ENCODE data around the gene THADA.

The THADA gene

DNA sequence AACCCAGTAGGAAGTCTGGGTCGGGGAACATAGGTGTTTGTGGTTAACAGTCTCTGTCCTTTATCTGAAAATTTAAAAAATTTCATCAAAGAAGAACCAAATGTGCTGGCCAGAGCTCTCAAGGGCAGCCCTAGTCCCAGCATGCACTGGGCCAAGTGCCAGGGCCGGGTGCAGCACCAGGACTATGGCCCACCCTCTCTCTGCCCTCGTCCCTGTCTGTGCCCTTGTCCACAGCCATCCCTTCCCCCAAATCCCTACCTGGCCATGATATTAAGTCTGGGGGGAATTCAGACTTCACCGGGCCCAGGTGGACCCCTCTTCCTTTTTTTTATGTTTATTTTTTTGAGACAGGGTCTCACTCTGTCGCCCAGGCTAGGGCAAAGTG, 355.1 kb downstream of the THADA start:
- DNase-seq (ENCODE audit: low read depth): no peak

DNA sequence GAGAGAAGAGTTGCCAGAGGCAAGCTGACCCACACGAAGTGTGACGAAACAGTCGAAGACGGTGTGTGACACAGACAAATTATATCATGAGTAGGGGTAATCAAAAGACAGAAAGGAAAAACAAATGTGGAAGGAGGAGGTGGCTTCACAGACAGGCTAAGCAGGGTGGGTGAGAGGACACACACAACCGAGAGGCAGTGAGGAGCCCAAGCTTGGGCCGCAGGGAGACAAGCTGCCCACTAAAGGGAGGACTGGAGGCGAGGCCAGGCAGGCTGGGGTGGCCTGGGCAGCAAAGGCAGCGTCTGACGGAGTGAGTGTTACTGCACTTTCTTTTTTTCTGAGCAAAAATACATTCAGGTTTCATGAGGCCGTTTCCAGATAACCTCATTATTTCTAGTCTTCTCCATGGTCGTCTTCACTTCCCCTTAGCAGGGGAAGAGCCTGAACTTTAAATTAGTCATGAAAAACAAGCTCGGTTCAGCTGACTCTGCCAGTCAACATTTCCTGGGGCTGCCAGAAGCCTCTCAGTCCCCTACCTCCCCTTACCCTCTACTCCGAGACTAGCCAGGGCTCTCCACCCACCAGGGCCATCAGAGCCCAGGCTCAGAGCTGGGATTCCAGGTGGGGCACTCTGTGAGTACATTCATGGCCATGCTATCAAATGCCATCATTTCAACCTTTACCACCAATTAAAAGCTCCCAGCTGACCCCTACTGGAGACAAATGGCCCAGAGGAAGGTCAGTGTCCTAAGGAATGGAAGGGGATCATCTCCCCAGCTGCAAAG, 355.7 kb downstream of the THADA start:
- DNase-seq (ENCODE audit: low read depth): no peak

DNA sequence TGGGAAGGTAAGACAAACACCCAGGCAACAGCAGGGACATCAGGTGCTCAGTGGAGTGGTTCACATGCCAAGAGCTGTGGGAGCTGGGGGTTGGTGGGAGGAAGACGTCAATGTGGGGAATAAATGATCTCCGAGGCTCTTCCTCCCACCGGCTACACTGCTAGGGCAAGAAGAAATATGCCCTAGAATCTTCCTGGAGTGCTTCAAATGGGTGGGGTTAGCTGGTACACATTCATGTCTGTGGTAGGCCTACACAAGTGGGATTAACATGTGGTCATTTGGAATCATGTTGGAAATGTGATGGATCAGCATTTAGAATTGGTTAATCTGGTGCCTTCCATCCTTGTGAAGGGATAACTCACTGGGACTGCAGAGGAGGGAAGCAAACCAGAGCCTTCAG, 357.0 kb downstream of the THADA start:
- no peak for DNase-seq (ENCODE audit: low read depth)

DNA sequence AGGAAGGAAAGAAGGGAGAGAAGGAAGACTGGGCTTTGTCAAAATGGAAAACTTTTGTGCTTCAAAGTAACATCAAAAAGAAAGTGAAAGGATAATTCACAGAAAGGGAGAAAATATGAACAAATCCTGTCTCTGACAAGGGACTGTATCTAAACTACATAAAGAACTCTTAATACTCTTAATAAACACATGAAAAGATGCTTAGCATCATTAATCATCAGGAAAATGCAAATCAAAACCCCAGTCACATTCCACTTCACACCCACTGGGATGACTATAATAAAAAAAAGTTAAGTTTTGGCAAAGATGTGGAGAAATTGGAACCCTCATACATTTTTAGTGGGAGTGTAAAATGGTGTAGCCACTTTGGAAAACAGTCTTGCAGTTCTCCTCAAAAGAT, 357.7 kb downstream of the THADA start:
- DNase-seq (ENCODE audit: low read depth): no peak

DNA sequence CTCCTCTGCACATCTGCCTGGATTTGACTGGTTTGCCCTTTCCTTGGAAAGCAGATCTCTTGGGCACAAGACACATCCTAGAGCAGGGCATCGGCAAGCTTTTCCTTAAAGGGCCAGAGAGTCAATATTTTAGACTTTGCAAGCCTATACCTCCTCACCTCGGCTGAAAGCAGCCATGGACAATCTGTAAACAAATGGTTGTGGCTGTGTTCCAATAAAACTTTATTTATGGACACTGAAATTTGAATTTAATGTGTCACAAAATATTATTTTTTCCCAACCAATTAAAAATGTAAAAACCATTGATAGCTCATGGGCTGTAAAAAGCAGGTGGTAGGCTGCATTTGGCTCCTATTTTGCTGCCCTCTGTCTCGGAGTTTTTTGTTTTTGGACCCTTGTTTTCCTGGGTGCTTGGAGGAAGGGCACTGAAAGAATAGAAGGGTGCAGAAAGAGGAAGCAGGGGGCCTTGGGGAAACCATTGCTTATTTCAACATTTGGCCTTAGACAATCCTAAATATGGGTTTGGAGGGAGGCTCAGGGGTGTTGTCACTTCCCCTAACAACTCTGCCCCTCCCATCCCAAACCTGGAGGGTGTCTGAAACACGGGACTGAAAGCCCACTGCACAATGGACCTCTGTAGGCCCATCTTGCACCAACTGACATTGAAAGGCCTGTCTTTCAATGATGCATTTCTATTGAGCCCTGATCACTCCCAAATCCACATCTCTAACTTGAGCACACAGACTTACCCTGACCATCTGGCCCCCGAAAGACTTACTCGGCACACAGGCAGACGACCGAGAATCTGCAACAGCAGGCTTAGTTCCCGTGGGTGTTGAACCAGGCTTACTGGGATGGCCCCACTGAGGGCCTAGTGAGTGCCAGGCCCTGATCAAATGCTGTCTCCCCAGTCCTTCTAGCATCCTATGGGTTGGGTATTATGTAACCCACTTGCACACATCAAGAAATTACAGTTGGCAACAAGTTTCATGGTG, 362.3 kb downstream of the THADA start:
- DNase-seq (ENCODE audit: low read depth): no peak

DNA sequence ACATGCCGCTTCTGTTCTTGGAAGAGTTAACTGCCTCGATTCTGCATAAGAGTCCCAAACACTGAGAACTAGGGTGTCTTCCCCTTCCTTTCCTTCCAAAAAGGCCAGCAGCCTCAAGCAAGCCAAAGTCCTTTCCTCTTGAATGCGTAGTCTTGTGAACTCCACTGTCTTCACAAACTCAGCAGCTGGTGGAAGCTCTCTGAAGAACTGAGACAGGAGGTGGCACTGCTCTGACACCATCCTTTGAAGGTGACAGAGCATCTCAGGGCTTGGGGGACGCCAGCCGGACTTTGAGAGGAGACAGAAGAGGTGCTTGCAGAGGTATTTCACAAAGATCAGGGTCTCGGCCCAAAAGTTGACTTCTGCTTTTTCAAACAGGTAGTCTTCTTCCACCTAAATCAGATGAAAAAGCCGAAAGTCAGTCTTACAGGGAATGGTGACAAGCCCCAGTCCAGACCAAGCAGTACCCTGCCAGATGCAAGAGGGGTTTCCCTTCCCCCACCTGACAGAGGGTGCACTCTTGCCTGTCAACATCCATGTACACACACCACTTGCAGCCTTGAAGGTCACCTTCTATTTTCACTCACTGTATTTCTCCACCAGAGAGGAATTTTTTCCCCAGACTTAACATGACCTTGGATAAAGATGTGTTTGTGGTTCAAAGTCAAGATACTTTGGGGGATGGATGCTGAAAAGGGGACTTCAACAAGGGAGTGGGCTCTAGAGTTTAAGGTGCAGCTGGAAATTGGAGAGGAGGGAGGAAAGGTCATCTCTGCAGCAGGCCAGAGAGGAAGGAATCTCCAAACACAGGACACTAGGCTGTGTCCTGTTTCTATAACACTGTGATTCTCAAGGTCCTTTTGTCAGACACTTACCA, 364.6 kb downstream of the THADA start:
- DNase-seq (ENCODE audit: low read depth): no peak

DNA sequence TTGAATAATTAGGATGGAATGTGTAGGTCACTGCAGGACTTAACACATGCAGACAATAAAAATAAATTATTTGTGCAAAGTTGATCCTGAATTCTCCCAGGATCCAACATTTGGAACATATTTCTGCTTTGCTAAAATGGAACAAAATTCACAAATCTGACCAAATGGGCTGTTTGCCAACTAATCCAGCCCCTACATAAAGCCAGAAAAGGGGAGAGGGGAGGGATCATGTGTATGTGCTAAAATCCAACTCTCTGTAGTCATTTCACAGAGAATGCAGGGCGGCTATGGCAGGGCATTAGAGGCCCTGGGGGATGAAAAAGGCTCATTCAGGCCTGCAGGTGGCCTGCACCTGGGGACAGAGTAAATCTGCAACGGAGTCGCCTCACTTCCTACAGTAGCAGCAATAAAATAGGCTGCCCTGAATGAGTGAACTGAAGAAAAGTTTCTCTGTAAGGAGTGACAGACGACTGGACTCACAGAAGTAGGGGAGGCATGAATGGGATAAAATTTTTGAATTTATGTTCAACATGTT, 365.4 kb downstream of the THADA start:
- DNase-seq (ENCODE audit: low read depth): no peak

DNA sequence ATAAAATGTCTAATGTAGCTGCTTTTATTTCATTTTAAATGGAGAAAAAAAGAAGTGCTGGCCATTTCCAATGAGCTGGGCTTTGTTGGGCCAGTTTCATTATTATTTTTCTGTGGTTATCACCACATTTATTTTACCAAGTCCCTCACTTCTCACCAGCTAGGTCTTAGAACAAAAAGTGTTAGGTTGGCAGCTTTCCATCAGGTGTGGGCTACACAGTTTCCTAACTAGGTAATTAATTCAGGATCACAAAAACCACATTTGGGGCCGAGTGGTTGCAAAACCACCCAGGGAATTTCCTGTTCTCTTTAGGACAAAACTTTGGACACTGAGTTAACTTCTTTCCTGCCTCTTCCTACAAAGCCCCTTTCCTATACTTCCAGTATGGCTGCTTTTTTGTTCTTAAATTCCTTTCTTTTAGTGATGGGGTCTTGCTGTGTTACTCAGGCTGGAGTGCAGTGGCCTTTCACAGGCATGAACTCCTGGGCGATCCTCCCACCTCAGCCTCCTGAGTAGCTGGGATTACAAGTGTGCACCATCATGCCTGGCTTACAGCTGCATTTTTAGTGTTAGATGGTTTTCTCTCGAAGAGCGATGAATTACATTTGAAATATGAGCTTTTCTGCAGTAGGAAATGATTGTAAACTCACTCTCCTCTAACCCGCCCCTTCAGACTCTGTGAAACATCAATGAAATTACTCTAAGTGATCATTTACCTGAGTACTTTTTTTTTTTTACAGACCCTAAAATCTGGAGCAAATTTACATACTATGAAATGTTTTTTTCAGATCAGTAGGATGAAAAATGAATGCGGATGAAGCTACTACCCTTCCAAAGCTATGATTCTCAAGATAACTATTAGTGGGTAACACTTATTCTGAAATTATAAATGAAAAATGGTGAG, 366.8 kb downstream of the THADA start:
- DNase-seq (ENCODE audit: low read depth): no peak

DNA sequence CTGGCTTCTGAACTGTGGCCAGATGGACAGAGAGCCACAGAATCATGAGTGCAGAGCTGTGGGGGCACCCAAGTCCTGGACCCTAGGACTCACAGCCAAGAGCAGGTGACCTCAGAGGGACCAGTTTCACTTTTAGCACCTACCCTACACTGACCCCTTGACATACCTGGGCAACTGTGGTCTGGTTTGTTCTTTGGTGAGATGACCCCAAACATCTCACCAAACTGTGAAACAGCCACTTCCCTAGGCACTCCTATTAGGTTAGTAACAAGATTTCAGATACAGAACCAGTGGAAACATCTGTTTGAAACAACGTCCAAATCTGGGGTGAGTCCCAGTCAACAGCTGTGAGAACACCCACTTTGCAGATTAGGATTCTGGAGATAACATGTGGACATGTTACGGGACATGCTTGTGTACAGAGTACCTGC, 367.5 kb downstream of the THADA start:
- DNase-seq (ENCODE audit: low read depth): no peak

DNA sequence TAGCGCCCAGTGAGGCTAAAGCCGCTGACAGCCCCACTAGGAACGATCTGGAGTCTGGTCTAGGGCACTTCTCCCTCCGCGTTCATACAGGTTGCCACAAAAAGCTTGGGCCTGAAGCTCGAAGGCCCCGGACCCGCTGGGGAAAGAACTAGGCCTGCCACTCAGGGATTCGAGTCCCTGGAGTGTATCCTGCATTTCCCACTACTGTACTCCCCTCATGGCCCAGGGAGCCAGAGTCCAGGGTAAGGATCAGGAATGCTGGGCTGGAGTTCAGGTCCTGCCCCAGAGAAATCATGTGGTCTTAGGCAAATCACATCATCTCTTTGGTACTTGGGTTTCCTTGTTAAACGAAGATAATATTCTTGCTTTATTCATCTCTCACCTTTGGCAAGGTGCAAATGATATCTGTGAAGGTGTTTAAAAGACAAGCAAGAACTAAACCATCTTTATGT, 368.0 kb downstream of the THADA start:
- no peak for DNase-seq (ENCODE audit: low read depth)

DNA sequence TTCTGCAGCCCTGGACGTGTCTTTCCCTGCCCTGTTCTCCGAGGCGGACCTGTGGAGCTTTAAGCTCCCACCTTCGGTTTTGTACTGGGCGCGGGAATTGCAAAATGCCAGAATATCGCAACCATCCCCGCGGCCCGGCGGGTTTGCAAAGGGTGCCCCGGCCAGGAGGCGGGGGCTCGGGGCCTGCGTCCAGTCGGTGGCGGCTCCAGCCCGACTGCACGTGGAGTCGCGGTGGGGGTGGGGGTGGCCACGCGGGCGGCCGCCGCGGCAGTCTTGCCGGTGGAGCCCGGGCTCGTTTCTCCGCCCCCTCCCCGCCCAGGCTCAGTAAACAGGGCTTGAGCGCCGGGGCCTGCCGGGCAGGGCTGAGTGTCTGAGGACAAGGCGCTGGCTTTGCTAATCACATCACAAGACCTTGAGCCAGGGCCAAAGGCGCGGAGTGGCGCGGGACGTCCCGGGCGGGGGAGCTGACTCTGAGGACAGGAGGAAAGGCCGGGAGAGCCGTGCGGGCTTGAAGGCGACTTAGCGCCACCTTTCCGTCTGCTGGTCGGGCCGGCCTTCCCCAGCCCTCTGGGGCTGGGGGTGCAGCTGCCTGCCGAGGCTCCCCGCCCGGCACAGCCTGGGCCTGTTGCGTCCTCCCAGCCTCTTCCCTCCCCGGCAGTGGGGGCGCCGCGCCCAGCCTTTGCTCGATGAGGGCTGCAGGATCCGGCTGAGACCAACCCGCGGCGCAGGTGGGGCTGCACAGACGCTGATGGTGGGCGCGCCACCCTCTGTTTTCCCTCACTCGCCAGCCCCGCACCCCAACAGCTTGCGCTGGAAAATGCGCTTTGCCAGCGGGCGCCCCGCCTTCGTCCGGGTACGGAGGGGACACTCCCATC, 368.6 kb downstream of the THADA start:
- DNase-seq (ENCODE audit: low read depth): peak; percentile 31

DNA sequence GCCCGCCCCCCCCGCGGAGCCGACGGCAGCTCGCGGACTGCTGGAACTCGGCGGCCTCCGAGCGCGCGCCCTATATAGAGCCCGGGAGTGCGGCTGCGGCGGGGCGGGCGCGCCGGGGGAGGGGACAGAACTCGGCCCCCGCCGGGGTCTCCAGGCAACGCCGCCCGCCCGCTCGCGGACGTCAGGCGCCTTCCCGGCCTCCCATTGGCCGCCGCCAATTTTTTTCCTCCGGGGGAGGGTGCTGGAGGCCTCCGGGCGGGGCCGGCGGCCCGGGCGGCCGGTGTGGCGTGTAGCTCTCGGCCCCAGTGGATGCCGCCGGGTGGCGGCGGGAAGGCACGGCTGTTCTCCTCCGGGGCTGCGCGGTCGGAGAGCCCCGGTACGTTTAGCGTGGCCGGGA, 369.3 kb downstream of the THADA start, which contains the start of gene ZFP36L2:
TSS of gene ZFP36L2 (minus strand) at position 49 of the 397 bp plus-strand sequence. CDS start 291 bp downstream, outside the sequence.
- DNase-seq (ENCODE audit: low read depth): peak; percentile 85

DNA sequence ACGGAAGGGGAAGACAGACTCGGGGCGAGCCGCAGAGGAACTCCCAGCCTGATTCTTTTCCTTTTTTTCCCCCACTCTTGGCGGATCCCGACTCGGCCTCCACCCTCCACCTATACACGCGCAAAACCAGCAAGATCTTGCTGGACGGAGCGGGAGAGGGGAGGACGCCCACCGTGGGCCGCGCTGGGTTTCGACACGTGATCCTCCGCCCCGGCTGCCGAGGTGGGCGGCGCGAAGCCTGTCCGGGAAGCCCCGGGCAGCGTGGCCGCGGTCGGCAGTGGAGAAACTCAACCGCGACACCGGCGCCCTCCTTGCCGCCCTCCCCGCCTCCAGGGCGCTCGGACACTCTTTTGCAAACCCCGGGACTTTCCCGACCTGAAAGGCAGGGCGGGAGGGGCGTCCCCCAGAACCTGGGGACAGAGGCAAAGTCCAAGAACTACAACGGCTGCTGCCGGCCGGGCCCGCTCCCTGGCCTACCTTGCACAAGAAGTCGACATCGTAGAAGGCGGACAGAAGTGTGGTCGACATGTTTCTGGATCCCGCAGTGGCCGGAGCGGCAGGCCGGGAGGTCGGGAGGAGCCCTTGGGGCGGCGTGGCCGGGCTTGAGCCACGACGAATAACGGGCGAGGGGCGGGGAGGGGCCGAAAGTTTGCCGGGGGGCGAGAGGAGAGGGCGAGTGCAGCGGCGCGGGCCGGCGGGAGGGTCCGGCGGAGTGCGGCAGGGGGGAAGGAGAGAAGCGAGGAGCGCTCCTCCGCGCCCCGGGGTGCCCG, 369.9 kb downstream of the THADA start:
- DNase-seq (ENCODE audit: low read depth): peak; percentile 32

DNA sequence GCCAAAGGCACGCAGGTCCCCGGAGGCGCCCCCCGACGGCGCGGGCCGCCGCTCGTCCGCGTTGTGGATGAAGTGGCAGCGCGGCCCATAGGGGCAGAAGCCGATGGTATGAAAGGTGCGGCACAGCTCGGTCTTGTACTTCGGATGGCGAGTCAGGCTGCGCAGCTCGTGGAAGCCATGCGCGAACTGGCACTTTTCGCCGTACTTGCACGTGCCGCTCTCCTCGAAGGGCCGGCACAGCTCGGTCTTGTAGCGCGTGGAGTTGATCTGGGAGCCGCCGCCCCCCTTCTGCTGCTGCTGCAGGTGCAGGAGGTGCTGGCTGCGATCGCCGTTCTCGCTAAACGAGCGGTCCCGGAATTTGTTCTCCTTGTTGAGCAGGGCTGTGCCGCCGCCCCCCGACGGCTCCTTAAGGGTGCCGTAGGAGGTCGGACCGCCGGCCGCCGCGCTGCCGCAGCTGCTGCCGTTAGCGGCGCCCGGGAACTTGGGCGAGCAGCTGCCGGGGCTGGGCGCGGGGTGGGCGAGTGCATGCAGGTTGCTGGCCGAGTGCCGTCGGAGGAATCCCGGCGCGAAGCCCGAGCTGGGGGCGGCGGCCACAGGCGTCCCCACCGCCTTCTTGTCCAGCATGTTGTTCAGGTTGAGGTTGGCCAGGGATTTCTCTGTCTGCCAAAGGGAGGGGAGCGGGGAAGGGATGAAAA, 370.6 kb downstream of the THADA start:
- DNase-seq (ENCODE audit: low read depth): peak; percentile 37

DNA sequence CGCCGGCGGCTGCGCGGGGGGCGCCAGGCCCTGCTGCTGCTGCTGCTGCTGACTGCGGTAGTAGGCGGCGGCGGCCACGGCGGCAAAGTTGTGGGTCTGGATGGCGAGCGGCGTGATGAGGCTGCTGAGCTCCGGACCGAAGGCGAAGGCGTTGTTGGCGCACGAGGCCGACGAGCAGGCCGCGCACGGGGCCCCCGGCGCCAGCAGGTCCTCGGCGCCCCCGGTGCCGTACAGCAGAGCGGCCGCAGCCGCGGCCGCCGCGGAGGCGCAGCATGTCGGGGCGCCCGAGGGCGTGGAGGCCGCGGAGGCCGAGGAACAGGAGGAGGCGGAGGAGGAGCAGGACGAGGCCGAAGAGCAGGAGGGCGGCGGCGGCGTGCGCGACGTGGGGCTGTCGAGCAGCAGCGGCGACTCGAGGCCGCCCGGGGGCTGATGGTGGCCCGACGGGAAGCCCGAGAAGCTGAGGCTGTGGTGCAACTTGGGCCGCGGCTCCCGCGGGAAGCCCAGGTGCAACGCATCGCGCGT, 371.2 kb downstream of the THADA start:
- DNase-seq (ENCODE audit: low read depth): no peak

DNA sequence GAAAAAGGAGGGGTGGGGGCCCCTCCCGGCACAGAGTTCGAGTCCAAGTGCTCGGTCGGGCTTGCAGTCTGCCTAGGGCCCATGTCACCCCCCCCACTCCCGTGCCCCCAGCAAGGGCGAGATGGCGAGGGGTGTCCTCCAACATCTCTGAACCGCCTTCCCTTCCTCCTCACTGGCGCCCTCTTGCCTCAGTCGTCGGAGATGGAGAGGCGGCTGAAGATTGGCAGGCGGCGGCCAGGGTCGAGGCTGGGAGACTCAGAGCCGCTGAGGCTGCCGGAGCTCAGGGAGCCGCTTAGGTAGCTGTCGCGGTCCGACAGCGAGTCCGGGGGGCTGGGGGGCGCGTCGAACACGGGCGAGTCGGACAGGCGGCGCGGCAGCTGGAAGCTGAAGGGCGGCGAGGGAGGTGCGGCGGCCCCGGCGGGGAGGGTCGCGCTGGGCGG, 371.7 kb downstream of the THADA start:
- DNase-seq (ENCODE audit: low read depth): peak; percentile 58

DNA sequence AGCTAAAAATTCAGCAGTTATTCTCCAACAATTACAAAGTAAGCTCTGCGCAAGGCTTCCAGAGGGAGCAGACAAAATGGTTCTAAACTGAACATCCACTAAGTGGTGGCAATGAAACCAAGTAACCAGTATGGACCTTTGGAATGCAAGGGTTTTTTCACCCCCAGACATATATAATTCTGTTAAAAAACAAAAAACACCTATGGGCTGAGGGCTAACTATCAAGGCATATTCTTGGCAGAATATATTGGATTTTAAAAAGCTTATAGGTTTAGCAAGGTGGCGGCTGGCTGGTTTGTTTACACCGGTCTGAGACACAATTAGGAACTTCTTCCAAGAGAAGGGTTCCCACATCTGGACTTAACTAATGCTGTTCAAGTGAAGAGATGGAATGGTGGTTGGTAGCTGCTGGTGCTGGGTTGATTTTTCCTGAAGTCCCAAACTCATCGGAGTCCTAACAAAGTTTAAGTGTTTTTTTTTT, 372.3 kb downstream of the THADA start:
- no peak for DNase-seq (ENCODE audit: low read depth)
